Rectal smooth muscle tissue (tissue), 1 donor: ENCODE results near the gene GGPS1.
"Not testable (repeated sequence)": the region's sequence is repeated elsewhere in the genome, so short reads cannot be mapped to it uniquely, and the experiment has no call there.

Experiments used
- H3K27ac ChIP-seq: one replicate; pipeline ENCODE4 v1.7.0; 2013; ENCODE audit warnings: low read depth, low read length, inconsistent platforms
- H3K27me3 ChIP-seq: one replicate; pipeline ENCODE4 v1.7.0; 2013; ENCODE audit warnings: low read length; ENCODE audit not compliant: control insufficient read depth, insufficient read depth
- H3K36me3 ChIP-seq: one replicate; pipeline ENCODE4 v1.7.0; 2013; ENCODE audit warnings: low read length; ENCODE audit not compliant: control insufficient read depth, insufficient read depth
- H3K4me1 ChIP-seq: one replicate; pipeline ENCODE4 v1.7.0; 2013; ENCODE audit warnings: low read length; ENCODE audit not compliant: control insufficient read depth, insufficient read depth
- H3K4me3 ChIP-seq: one replicate; pipeline ENCODE4 v1.7.0; 2013; ENCODE audit warnings: low read length
- H3K9ac ChIP-seq: one replicate; pipeline ENCODE4 v1.7.0; 2013; ENCODE audit warnings: low read length

The GGPS1 gene

DNA sequence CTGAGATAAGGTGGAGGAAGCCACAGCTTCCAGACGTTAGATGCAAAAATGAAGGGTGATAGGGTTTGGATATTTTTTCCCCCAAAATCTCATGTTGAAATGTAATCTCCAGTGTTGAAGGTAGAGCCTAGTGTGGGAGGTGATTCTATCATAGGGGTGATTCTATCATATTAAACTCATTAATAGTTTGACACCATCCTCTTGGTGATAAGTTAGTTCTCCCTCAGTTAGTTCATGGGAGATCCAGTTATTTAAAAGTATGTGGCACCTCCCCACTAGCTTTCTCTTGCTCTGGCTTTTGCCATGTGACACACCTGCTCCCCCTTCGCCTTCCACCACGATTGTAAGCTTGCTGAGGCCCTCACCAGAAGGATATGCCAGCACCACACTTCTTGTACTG lies 30.5 kb downstream of the GGPS1 start:
- Histone ChIP-seq H3K4me3 (no peak overlapping the region), H3K4me1 (no peaks in the 10 kb centered on the region), H3K27ac (no peak overlapping the region), H3K9ac (no peak overlapping the region), H3K27me3 (no peaks in the 10 kb centered on the region), H3K36me3 (no peaks in the 10 kb centered on the region)

DNA sequence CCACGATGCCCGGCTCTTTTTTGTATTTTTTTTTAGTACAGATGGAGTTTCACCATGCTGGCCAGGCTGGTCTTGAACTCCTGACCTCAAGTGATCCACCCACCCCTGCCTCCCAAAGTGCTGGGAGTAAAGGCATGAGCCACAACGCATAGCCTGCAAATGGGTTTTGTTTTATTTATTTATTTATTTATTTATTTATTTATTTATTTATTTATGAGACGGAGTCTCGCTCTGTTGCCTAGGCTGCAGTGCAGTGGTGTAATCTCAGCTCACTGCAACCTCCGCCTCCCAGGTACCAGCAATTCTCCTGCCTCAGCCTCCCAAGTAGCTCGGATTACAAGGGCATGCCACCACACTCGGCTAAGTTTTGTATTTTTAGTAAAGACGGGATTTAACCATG lies 35.8 kb downstream of the GGPS1 start:
- H3K27ac ChIP-seq, H3K4me3 ChIP-seq, H3K4me1 ChIP-seq: not testable (repeated sequence)

DNA sequence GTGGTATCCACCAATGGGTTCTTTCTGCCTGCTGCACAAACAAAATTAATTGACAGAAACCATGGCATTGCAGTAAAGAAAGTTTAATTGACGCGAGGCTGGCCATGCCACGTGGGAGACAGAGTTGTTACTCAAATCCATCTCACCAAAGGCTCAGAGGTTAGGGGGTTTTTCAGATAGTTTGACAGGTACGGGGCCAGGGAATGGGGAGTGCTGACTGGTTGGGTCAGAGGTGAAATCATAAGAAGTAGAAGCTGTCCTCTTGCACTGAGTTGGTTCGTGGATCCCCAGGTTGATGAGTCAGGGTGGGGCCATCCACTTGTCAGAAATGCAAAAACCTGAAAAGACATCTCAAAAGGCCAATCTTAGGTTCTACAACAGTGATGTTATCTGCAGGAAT lies 37.9 kb downstream of the GGPS1 start:
- Histone ChIP-seq H3K27me3 (no peaks in the 10 kb centered on the region), H3K9ac (no peak overlapping the region), H3K27ac (no peak overlapping the region), H3K4me1 (no peaks in the 10 kb centered on the region), H3K4me3 (no peak overlapping the region), H3K36me3 (no peaks in the 10 kb centered on the region)

More for the DNA sequence above, 35.8 kb downstream of the GGPS1 start:
- H3K9ac ChIP-seq, H3K36me3 ChIP-seq, H3K27me3 ChIP-seq: not testable (repeated sequence)

DNA sequence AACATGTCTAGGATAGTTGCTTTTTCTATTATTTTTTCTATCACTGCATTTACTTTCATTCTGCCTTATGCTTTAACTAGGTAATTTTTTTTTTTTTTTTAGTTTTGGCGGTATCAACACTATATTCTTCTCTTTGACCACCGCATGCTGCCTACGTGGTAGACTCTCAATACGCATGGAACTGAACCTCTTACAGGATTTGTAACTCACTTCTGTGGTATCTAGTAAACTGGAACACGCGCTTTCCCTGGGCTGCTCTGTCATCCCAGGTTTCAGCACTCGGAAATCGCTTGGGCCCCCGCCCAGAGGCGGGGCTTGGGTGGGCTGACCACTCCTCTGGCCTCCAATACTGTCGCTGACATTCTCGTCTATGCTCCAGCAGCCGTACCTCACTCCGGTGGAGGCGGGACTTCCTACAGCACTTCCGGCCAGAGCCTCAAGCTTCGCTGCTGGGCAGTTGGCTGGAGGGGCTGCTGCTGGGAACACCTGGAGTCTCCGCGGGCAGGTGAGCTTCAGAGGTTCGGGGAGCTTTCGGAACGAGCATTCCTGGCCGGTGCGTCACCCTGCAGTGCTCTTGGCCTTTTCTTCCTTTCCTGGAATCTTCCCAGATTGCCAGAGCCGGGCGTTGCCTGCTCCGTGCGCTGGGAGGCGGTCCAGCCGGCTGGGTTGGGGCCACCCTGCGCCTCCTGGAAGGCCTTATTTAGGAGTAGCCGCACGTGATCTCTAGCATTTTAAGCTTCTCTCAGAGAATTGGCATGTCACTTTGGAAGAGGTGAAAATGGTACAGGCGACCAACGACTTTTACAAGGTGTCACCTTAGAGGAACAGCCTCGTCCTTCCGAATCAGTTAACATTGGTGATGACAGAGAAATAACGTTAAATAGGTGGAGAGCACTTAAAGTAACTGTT lies 38.9 kb downstream of the GGPS1 start, which contains the start of gene TBCE:
TBCE (plus strand) TSS at position 428 of the 909 bp plus-strand sequence. CDS start 12,623 bp downstream, outside the sequence.
- Histone ChIP-seq H3K36me3 (no peaks in the 10 kb centered on the region), H3K4me3 (peak within 1 kb of the TSS; percentile 96), H3K27ac (peak within 1 kb of the TSS; percentile 77), H3K27me3 (no peaks in the 10 kb centered on the region), H3K9ac (peak within 1 kb of the TSS; percentile 90), H3K4me1 (no peaks in the 10 kb centered on the region)

DNA sequence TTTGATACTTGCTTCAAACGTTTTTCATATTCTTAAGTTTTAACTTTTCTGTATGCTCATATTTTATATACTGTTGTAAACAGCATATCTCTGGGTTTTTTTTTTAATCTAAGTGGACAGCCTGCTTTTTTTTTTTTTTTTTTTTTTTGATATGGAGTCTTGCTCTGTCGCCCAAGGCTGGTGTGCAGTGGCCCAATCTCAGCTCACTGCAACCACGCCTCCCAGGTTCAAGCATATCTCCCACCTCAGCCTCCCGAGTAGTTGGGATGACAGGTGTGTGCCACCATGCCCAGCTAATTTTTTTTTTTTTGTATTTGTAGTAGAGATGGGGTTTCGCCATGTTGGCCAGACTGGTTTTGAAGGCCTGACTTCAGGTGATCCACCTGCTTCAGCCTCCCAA lies 40.1 kb downstream of the GGPS1 start:
- H3K4me3 ChIP-seq: no peak overlapping the region

DNA sequence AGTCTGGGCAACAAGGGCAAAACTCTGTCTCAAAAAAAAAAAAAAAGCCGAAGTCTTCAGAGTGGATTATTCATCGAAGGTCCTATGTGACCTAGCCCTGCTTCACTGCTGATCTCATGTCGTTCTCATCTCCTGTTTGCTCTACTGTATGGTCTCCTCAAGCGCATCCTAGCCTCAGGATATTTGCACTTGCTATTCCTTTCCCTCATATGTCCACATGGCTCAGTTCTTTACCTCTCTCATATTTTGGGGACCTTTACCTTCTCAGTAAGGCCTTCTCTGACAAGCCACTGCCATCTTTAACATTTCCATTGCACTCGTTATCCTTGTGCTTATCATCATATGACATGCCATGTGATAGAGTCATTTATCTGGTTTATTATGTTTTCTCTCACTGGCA lies 41.4 kb downstream of the GGPS1 start:
- Histone ChIP-seq H3K4me1 (no peaks in the 10 kb centered on the region), H3K27me3 (no peaks in the 10 kb centered on the region), H3K36me3 (no peaks in the 10 kb centered on the region), H3K9ac (no peak overlapping the region), H3K4me3 (no peak overlapping the region), H3K27ac (no peak overlapping the region)

More for the DNA sequence above, 40.1 kb downstream of the GGPS1 start:
- Histone ChIP-seq H3K36me3 (no peaks in the 10 kb centered on the region), H3K4me1 (no peaks in the 10 kb centered on the region), H3K27me3 (no peaks in the 10 kb centered on the region), H3K9ac (no peak overlapping the region), H3K27ac (no peak overlapping the region)

DNA sequence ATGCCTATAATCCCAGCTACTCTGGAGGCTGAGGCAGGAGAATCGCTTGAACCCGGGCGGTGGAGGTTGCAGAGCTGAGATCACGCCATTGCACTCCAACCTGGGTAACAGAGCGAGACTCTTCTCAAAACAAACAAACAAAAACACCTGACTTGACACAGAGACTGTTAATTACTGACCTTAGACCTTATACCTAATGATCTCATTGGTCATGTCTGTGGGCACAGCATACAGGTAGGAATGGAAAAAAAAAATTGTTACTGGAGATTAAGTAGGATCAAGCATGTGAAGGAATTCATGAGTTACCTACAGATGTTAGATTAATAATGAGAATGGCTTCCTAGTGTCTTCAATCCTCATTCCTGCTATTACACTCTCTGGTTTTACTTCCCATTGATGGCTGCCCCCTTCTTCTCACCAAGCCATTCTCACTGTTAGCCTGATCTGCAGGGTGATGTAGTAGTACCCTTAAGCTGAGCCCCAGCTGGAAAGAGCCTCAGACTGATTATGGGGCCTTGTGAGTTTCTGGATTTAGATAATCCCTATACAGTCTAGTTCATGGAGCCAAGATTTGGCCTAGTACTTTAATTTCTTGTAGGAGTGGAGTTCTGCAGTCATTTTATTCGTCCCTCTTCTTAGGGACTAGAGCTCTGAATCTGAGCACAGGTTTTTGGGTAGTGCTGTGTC lies 47.7 kb downstream of the GGPS1 start:
- H3K27me3 ChIP-seq: no peaks in the 10 kb centered on the region
- H3K36me3 ChIP-seq: peaks cover 3% of the 10 kb centered on the region
- no peak overlapping the region for H3K4me3 ChIP-seq
- H3K9ac ChIP-seq: no peak overlapping the region
- no peak overlapping the region for H3K27ac ChIP-seq
- no peaks in the 10 kb centered on the region for H3K4me1 ChIP-seq

DNA sequence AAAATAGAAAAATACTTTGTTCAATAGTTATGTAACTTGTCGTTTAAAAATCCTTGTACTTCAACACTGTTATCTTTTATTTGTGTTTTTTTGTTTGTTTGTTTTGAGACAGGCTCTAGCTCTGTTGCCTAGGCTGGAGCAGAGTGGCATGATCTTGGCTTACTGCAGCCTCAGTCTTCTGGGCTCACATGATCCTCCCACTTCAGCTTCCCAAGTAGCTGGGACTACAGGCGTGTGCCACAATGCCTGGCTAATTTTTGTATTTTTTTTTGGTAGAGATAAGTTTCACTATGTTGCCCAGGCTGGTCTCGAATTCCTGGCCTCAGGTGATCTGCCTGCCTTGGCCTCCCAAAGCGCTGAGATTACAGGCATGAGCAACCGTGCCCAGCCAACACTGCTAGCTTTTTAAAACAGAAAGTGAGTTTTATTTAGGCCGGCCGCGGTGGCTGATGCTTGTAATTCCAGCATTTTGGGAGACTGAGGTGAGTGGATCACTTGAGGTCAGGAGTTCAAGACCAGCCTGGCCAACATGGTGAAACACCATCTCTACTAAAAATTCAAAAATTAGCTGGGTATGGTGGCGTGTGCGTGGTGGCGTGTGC lies 49.9 kb downstream of the GGPS1 start:
- not testable (repeated sequence) for H3K4me1 ChIP-seq, H3K27ac ChIP-seq, H3K27me3 ChIP-seq, H3K4me3 ChIP-seq, H3K9ac ChIP-seq, H3K36me3 ChIP-seq

DNA sequence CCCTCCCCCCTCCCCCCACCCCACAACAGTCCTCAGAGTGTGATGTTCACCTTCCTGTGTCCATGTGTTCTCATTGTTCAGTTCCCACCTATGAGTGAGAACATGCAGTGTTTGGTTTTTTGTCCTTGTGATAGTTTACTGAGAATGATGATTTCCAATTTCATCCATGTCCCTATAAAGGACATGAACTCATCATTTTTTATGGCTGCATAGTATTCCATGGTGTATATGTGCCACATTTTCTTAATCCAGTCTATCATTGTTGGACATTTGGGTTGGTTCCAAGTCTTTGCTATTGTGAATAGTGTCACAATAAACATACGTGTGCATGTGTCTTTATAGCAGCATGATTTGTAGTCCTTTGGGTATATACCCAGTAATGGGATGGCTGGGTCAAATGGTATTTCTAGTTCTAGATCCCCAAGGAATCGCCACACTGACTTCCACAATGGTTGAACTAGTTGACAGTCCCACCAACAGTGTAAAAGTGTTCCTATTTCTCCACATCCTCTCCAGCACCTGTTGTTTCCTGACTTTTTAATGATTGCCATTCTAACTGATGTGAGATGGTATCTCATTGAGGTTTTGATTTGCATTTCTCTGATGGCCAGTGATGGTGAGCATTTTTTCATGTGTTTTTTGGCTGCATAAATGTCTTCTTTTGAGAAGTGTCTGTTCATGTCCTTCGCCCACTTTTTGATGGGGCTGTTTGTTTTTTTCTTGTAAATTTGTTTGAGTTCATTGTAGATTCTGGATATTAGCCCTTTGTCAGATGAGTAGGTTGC lies 53.8 kb downstream of the GGPS1 start:
- not testable (repeated sequence) for H3K27ac ChIP-seq, H3K4me3 ChIP-seq, H3K4me1 ChIP-seq, H3K9ac ChIP-seq, H3K36me3 ChIP-seq, H3K27me3 ChIP-seq

DNA sequence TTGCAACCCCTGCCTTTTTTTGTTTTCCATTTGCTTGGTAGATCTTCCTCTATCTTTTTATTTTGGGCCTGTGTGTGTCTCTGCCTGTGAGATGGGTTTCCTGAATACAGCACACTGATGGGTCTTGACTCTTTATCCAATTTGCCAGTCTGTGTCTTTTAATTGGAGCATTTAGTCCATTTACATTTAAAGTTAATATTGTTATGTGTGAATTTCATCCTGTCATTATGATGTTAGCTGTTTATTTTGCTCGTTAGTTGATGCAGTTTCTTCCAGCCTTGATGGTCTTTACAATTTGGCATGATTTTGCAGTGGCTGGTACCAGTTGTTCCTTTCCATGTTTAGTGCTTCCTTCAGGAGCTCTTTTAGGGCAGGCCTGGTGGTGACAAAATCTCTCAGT lies 57.3 kb downstream of the GGPS1 start:
- not testable (repeated sequence) for H3K27me3 ChIP-seq, H3K9ac ChIP-seq, H3K4me3 ChIP-seq, H3K4me1 ChIP-seq, H3K36me3 ChIP-seq, H3K27ac ChIP-seq

DNA sequence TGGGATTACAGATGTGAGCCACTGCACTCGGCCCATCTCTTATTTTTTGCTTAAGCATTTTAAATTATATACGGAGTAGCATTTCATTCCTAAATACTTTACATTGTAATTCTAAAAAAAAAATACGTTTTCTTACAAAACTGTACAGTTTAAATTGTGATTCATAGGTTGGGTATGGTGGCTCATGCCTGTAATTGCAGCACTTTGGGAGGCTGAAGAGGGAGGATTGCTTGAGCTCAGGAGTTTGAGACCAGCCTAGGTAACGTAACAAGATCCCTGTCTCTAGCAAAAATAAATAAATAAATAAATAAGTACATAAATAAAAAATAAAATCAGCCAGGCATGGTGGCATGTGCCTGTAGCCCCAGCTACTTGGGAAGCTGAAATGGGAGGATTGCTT lies 63.5 kb downstream of the GGPS1 start:
- Histone ChIP-seq H3K36me3 (no peaks in the 10 kb centered on the region), H3K9ac (no peak overlapping the region), H3K27me3 (no peaks in the 10 kb centered on the region), H3K4me3 (no peak overlapping the region), H3K27ac (no peak overlapping the region), H3K4me1 (no peaks in the 10 kb centered on the region)
